GM15510 (cell line): ENCODE results near the gene CRKL.

ENCODE experiments used
- POLR2A ChIP-seq: IDR thresholded peaks from 3 replicates; pipeline ENCODE4 v1.6.1; 2011; ENCODE audit warnings: borderline replicate concordance; ENCODE audit not compliant: insufficient read length; ENCODE audit errors: extremely low read depth

CRKL gene, protein sequence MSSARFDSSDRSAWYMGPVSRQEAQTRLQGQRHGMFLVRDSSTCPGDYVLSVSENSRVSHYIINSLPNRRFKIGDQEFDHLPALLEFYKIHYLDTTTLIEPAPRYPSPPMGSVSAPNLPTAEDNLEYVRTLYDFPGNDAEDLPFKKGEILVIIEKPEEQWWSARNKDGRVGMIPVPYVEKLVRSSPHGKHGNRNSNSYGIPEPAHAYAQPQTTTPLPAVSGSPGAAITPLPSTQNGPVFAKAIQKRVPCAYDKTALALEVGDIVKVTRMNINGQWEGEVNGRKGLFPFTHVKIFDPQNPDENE

DNA sequence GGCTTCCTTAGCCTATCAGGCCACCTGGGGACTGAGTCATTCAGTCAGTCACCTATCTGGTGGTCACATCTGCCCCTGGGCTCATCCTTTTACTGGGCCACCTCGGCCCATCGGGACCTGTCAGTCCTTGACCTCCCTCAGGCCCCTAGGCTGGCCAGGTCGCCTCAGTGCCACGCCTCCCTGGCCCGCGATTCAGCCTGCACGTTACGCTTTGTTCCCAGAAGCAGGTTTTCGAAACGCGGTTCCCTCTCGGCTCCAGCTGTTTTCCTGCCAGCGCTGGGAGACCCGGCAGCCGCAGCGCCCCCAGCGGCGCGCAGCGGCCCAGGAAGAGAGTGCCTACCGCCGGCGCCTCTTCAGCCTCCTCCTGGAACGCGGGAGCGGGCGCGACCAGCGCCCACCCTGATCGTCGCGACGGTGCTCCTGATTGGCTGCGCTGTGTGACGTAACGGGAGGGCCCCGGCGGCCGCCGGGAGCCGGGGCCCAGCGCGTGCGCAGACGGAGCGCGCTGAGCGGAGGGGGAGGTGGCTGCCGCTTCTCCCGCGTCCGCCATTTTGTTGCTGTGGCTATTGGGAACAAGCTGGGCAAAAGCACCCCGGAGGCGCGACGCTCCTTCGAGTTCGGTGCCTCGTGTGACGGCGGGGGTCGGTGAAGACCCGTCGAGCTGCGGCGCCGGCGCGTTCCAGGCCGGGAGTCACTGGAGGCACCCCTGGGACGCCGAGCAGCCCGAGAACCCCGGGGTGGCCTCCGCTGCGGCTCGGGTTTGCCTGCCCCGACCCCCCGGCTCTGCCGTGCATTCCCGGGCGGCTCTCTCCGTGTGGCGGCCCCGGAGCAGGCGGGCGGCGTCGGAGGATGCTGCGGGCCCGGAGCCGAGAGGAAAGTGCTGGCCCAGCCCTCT lies at the start of gene CRKL:
CRKL (plus strand) TSS at position 492 of the 895 bp plus-strand sequence. CDS start 528 bp downstream, outside the sequence.
- peak; percentile 85 for TF ChIP-seq POLR2A

DNA sequence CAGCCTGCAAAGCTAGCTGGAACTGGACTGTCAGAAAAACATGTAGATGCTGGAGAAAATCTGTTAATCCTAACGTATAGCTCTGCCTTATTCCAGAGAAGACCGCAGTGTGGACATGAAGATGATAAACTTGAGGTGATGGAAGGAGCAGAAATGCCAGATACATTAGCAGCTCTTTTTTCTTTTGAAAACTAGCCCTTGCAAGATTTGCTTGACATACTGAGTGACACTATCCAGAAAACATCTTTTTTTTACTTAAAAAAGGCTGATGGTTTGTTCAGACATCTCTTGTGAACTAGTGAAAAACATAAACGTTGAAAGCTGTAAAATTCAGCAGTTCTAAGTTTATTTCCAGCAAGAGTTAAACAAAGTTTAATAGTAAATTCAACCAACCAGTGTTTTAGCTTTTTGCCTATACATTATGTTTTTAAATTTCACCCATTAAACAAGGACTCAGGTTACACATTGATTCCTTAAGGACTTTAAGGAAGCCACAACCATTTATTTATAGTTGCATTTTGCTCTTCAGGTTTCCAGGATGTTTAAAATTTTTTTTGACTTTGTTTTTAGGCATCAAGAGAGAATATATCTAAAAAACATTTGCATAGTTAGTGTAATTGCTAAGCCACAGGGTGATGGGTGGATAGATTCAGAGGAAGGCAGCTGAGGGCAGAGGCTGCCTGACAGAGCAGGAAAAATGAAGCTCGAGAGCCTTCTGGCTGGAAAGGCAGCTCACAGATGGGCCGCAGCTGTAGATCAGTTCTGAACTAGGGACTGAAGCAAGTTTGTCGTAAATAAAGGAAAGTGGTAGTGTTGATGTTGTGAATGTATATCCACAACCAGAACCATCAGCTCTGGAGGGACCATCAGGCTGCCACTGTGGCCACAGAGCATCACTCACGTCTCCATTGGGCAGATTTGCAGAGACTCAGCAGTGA lies 48.9 kb upstream of the CRKL start:
- no peak for TF ChIP-seq POLR2A

DNA sequence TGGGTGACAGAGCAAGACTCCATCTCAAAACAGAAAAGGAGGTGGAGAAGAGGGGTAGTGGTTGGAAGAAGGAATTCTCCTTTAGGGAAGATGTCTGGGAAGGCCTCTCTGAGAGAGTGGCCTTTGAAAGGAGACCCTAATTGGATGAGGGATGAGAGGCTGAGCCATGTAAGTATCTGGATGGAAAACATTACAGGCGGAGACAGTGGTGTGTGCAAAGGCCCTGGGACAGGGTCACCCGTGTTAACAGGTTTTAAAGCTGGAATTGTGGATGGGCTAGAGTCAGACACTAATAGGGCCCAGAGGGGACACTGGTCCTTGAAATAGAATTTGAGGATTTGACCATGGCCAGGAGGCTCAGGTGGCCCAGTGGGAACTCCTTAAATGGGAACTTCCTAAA lies 48.0 kb upstream of the CRKL start:
- TF ChIP-seq POLR2A: no peak

DNA sequence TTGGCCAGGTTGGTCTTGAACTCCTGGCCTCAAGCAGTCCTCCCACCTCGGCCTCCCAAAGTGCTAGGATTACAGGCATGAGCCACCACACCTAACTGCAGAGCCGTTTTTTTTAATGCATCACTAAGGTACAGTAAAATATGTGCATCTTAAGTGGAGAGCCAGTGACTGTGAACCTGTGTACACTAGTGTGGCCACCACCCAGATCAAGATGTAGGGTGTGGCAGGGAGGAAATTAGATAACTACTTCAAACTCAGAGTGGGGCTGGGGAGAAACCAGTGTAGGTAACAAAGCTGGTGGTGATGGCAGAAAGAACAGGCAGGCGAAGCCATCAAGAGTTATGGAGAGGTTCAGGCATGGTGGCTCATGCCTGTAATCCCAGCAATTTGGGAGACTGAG lies 44.0 kb upstream of the CRKL start:
- TF ChIP-seq POLR2A: no peak

DNA sequence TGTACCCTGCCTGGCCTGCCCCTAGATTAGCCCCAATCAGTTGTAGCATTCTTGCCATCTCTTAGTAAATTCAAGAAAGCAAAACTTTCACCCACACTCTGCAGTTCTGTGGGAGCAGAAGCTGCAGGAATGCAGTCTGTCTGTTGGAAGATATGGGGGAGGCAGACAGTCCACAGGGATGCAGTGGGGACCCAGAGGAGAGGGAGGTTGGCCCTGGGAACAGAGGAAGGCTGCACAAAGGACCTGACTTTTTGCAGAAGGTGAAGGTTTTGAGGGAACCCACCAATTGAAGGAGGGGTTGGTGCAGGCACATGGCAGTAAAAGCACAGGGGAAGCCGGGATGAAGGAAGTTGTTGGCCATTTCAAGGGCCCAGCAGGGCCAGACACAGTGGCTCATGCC lies 41.9 kb upstream of the CRKL start:
- TF ChIP-seq POLR2A: no peak

DNA sequence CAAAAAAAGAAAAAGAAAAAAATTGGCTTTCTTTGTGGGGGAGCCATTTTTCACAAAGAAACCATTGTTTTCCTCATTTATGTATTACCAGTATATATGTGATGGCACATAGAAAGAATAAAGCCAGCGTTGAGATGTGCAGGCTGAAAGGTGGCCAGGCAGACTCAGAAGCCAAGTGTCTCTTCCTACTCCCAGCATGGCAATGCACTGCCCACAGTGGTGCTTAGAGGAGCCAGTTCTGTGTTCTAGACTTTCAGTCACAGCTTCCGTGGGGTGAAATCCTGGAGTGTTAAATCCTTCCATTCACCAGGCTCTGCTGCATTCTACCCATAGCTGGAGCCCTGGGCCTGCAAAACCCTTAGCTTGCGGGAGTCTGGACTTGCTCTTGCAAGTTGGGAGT lies 39.5 kb upstream of the CRKL start:
- no peak for TF ChIP-seq POLR2A

DNA sequence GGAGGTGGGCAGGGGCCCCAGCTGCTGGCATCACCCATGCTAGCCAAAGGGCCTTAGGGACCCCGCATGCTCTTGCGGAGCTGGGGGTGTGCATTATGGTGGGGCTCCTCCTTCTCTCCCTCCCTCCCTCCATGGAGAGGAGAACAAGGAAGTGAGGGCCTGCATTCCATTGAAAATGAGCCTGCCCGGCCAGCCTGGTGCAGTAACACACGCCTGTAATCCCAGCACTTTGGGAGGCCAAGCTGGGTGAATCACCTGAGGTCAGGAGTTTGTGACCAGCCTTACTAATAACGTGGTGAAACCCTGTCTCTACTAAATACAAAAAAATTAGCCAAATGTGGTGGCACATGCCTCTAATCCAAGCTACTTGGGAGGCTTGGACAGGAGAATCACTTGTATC lies 36.0 kb upstream of the CRKL start:
- TF ChIP-seq POLR2A: no peak

DNA sequence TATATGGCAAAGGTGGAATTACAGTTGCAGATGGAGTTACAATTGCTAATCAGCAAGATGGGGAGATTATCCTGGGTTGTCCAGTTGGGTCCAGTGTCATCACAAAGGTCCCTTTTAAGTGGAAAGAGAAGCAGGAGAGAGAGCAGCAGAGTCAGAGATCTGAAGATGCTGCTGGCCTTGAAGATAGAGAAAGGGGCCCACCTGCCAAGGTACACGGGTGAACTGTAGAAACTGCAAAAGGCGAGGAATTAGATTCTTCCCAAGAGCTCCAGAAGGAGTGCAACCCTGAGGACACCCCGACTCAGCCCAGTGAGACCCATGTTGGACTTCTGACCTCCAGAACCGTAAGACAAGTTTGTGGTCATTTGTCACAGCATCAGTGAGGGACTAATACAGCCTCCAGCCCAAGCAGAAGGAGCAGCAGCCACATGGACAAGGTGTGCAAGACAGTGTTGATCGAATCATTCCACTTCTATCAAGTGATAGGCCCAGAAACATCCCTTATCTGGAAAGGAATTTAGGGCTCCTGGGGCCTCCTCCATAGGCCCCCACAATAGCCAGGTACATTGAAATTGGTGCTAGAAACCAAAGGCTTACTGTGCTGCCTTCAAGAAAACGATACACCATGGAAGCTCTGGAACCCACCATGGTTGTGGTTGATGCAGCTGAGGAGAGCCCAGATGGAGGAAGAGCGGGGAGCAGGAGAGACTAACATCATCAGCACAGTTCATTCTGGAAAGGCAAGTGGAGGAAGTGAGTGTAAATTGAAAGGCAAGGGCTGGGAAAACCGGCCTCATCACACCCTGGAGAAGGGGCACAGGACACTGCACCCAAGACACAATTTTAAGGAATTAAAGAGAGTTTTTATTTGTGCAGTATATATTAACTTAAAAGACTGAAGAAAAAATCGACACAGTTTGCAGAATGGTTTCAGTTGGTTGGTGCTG lies 35.1 kb upstream of the CRKL start:
- no peak for TF ChIP-seq POLR2A

DNA sequence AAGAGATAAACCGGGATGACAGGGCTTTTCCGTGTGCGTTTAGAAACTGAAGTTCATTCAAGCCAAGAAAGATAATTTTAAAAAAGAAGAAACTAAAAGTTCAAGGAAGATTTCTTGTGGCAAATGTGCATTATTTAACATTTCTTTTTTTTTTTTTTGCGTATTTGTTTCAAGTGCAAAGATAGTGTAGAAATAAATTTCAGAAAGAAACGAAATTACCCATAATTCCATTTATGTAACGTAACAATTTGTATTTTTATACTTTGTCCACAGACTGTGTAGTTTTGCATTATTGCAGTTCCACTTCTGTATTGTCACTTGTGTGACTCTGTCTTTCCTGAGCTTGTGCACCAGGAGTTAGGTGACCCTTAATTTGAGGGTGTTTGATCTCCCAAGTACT lies 34.4 kb upstream of the CRKL start:
- no peak for TF ChIP-seq POLR2A

DNA sequence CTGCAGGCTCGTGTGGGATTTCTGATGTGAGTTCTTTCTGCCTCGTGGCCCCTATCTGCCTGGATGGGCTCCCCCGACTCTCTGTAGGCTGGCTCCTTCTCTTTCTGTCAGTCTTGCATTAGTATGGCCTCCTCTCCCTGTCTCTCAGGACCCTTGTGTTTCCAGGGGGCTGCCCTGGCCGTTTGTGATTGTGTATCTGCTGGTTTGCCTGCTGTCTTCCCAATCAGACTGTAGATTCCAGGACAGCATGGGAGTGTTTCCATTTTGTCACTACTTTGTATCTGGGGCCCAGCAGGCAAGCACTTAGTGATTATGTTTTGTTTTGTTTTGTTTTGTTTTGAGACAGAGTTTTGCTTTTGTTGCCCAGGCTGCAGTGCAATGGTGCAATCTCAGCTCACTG lies 32.8 kb upstream of the CRKL start:
- TF ChIP-seq POLR2A: no peak

DNA sequence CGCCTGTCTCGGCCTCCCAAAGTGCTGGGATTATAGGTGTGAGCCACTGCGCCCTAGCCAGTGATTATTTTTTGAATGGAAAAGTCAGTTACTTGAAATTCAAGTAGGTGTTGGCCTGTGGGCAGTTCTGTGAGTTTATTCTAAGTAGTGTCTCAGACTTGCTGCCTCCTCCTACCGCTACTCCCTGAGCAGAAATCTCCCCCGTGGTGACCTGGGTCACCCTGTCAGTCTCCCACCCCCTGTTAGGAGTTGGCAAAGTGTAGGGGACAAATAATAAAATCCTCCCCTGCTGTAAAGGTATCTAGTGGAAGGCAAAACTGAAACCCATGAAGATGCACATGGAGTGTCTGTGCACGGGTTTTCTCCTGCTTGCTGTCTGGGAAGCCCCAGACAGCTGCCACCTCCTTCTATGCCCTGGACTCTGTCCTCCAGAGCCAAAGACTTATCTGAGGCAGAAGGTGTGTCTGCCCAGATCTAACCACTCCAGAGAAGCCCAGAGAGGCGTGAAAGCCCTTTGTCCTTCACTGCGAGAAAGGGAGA lies 32.1 kb upstream of the CRKL start:
- TF ChIP-seq POLR2A: no peak

DNA sequence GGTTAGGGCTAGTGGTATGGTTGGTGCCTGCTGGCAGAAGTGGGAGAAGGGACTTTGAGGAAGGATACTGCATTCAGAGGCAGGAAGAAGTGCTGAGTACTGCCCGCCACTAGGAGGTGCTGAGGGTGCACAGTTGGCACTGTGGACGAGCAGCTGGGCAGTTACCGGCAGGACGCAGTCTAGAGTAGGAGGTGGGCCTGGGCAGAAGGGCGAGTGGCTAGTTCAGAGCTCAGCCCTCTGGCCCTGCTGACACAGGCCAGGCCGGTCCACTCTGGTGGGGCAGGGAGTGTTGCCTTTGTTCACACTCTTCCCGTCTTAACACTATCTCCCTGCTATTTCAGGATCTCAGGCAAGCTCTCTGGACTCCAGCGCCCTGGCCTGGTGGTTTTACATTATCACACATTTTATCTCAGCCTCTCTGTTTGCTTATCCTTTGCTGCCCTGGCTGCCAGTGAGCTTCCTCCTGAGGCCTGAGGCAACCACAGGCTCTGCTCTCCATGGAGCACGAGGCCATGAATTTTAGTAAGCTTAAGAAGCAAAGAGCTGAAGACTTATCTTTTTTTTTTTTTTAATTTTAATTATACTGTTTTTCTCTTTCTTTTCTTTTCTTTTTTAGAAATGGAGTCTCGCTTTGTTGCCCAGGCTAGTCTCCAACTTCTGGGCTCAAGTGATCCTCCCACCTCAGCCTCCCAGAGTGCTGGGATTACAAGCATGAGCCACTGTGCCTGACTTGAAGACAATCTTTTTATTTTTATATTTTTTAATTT lies 31.5 kb upstream of the CRKL start:
- no peak for TF ChIP-seq POLR2A

DNA sequence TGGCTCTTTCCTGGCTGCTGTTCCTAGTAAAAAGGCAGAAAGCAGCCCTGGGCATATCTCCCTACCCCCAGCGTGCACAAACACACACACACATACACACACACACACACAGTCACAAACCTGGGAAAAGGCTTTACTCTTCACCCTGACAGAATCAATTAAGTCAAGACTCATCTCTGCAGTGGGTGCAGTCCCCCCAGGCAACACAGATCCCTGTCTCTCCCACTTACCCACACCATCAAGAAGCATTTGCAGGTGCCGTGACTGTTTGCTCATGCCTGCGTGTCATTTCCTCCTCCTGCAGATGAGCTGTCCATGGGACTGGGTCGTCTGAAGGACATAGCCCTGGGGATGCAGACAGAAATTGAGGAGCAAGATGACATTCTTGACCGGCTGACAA lies 29.8 kb upstream of the CRKL start:
- no peak for TF ChIP-seq POLR2A
